DOHH2 (cell line): ENCODE measurements around the gene RFPL4A.
"Not testable (repeated sequence)": the region's sequence is repeated elsewhere in the genome, so short reads cannot be mapped to it uniquely, and the experiment has no call there.

Experiments
- H3F3A ChIP-seq: fragments of 200-600 bp; sonication (generic), shearing (Covaris generic); 2 replicates; pipeline ENCODE4 v1.6.0; 2016; ENCODE audit warnings: antibody characterized with exemption, mild to moderate bottlenecking; ENCODE audit not compliant: control insufficient read depth, insufficient read depth
- H3K27ac ChIP-seq: fragments of 200-600 bp; sonication (generic); 2 replicates; pipeline ENCODE4 v1.5.1; 2014; ENCODE audit warnings: low read depth, mild to moderate bottlenecking, low read length, moderate library complexity
- H3K27me3 ChIP-seq: fragments of 200-600 bp; sonication (generic); 2 replicates; pipeline ENCODE4 v1.6.1; 2014; ENCODE audit warnings: mild to moderate bottlenecking, low read length, mixed read lengths; ENCODE audit not compliant: control insufficient read depth
- H3K36me3 ChIP-seq: fragments of 200-600 bp; sonication (generic); 2 replicates; pipeline ENCODE4 v1.6.1; 2014; ENCODE audit warnings: mild to moderate bottlenecking, low read length, moderate library complexity, mixed read lengths; ENCODE audit not compliant: control insufficient read depth
- H3K4me1 ChIP-seq: fragments of 200-600 bp; sonication (generic); 2 replicates; pipeline ENCODE4 v1.6.1; 2014; ENCODE audit warnings: mild to moderate bottlenecking, low read length, mixed read lengths; ENCODE audit not compliant: control insufficient read depth
- H3K4me2 ChIP-seq: fragments of 200-600 bp; sonication (generic); 2 replicates; pipeline ENCODE4 v1.6.0; 2014; ENCODE audit warnings: mild to moderate bottlenecking, low read length, moderate library complexity
- H3K4me3 ChIP-seq: fragments of 200-600 bp; sonication (generic); 2 replicates; pipeline ENCODE4 v1.5.1; 2014; ENCODE audit warnings: mild to moderate bottlenecking, low read length, mixed read lengths
- H3K79me2 ChIP-seq: fragments of 200-600 bp; sonication (generic); 2 replicates; pipeline ENCODE4 v1.6.1; 2014; ENCODE audit warnings: mild to moderate bottlenecking, low read length, mixed read lengths; ENCODE audit not compliant: control insufficient read depth
- H3K9me2 ChIP-seq: fragments of 200-600 bp; sonication (generic); replicated peaks from 2 replicates; pipeline ENCODE4 v1.6.1; 2014; ENCODE audit warnings: mild to moderate bottlenecking, low read length, mixed read lengths; ENCODE audit not compliant: control insufficient read depth
- H3K9me3 ChIP-seq: fragments of 200-600 bp; sonication (generic); 2 replicates; pipeline ENCODE4 v1.6.1; 2014; ENCODE audit warnings: antibody characterized with exemption, low read length, mixed read lengths; ENCODE audit not compliant: control insufficient read depth, insufficient read depth
- H4K20me1 ChIP-seq: fragments of 200-600 bp; sonication (generic); 2 replicates; pipeline ENCODE4 v1.6.0; 2014; ENCODE audit warnings: low read depth, mild to moderate bottlenecking, antibody characterized with exemption, low read length, moderate library complexity; ENCODE audit not compliant: control insufficient read depth, insufficient read depth
- EZH2phosphoT487 ChIP-seq: fragments of 200-600 bp; sonication (generic); IDR thresholded peaks from 2 replicates; pipeline ENCODE4 v1.6.1; 2017; ENCODE audit warnings: borderline replicate concordance, mild to moderate bottlenecking, antibody characterized with exemption, low read length, moderate library complexity, mixed read lengths
- TF ChIP-seq, protein P1 (sequence below): fragments of 200-600 bp; sonication (generic); IDR thresholded peaks from one replicate; pipeline ENCODE4 v1.5.1; 2014; ENCODE audit warnings: antibody characterized with exemption, mild to moderate bottlenecking, low read depth, low read length; ENCODE audit not compliant: poor library complexity, severe bottlenecking

Gene RFPL4A

DNA sequence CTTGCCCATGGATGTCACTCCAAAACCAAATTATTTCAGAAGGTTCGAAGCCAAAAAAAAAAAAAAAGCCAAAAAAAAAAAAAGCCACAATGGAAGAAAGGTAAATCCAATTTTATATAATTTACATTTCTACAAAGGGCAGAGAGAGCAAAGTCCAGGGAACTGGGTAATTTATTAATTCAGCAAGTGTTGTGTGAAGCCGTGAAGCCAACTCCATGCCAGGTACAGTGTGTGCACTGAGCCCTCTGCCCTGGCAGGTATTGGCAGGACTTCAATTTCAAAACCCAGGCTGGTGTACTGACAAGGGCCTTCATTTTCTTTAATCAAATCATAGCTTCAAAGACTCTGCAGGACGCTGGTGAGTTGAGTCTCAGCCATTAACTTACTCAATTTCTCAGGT is 5.5 kb upstream of the RFPL4A start:
- Histone ChIP-seq H3K9me2 (no peaks in the 10 kb centered on the region), H3K36me3 (no peaks in the 10 kb centered on the region), H3K4me2 (no peak overlapping the region), H4K20me1 (no peaks in the 10 kb centered on the region), H3K27me3 (no peaks in the 10 kb centered on the region), H3F3A (no peaks in the 10 kb centered on the region), H3K4me3 (no peak overlapping the region), H3K79me2 (no peaks in the 10 kb centered on the region), H3K27ac (no peak overlapping the region), H3K9me3 (no peaks in the 10 kb centered on the region), H3K4me1 (no peaks in the 10 kb centered on the region)
- TF ChIP-seq, protein P1, sequence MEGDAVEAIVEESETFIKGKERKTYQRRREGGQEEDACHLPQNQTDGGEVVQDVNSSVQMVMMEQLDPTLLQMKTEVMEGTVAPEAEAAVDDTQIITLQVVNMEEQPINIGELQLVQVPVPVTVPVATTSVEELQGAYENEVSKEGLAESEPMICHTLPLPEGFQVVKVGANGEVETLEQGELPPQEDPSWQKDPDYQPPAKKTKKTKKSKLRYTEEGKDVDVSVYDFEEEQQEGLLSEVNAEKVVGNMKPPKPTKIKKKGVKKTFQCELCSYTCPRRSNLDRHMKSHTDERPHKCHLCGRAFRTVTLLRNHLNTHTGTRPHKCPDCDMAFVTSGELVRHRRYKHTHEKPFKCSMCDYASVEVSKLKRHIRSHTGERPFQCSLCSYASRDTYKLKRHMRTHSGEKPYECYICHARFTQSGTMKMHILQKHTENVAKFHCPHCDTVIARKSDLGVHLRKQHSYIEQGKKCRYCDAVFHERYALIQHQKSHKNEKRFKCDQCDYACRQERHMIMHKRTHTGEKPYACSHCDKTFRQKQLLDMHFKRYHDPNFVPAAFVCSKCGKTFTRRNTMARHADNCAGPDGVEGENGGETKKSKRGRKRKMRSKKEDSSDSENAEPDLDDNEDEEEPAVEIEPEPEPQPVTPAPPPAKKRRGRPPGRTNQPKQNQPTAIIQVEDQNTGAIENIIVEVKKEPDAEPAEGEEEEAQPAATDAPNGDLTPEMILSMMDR, result no peak
- no peak for TF ChIP-seq EZH2phosphoT487

DNA sequence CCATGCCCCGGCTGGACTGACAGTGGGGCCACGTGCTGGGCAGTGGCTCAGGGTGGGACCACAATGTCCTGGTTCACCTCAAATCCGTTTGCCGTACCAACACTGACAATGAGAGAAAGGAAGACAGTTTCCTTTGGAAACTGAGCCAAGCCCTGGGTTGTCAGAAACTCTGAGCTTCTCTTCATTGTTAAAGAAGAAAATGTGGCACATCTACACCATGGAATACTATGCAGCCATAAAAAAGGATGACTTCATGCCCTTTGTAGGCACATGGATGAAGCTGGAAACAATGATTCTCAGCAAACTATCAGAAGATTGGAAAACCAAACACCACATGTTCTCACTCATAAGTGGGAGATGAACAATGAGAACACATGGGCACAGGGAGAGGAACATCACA is 2.1 kb upstream of the RFPL4A start:
- H3K9me3 ChIP-seq, H3K79me2 ChIP-seq, H3K9me2 ChIP-seq, H3K27me3 ChIP-seq, H4K20me1 ChIP-seq, H3K4me2 ChIP-seq, H3F3A ChIP-seq, H3K27ac ChIP-seq, H3K4me3 ChIP-seq, H3K4me1 ChIP-seq, H3K36me3 ChIP-seq: not testable (repeated sequence)

DNA sequence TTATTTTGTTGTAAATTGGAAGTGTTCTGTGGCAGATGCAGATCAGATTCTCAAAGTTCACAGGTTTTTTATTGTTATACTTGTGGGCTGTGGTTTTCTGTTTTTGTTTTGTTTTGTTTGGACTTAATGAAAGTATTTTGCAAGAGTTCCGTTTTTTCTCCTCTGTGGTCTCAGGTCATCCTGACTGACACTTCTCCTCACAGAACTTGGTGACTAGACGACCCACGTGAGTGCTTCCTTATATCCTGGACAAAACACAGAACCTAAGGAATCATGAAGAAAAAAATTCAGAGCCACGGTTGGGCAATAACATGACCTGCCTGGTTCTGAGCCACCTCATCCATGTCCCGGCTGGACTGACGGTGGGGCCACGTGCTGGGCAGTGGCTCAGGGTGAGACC is 7.6 kb downstream of the RFPL4A start:
- H3K9me3 ChIP-seq, result no peaks in the 10 kb centered on the region
- H3K27me3 ChIP-seq, result no peaks in the 10 kb centered on the region
- no peaks in the 10 kb centered on the region for H4K20me1 ChIP-seq
- H3F3A ChIP-seq, result no peaks in the 10 kb centered on the region
- no peaks in the 10 kb centered on the region for H3K36me3 ChIP-seq
- no peaks in the 10 kb centered on the region for H3K4me1 ChIP-seq
- H3K4me2 ChIP-seq, result no peak overlapping the region
- TF ChIP-seq, protein P1, result no peak
- TF ChIP-seq EZH2phosphoT487, result no peak
- H3K9me2 ChIP-seq, result no peaks in the 10 kb centered on the region
- no peaks in the 10 kb centered on the region for H3K79me2 ChIP-seq
- no peak overlapping the region for H3K27ac ChIP-seq
- H3K4me3 ChIP-seq, result no peak overlapping the region

DNA sequence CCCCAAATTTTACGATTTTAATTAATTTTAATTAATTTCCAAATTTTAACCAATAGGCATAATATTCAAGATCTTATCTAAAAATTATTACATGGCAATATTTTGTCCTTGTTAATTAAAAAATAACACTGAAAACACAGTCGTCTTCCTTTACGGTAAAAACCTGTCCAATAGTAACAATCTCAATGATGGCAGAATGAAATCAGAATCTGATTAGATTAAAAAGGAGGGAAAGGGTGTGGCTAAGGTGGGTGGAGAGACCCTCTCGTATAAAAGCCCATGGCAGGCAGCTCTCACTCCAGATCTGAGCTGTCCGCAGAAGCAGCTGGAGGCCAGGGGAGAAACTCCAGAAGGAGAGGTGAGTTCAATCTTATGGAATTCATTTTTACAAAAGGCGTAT is 9.9 kb downstream of the RFPL4A start, which contains the start of gene RFPL4AL1:
TSS of gene RFPL4AL1 (plus strand) at position 301 of the 400 bp plus-strand sequence. CDS start 2,687 bp downstream, outside the sequence.
- not testable (repeated sequence) for H3K27me3 ChIP-seq

DNA sequence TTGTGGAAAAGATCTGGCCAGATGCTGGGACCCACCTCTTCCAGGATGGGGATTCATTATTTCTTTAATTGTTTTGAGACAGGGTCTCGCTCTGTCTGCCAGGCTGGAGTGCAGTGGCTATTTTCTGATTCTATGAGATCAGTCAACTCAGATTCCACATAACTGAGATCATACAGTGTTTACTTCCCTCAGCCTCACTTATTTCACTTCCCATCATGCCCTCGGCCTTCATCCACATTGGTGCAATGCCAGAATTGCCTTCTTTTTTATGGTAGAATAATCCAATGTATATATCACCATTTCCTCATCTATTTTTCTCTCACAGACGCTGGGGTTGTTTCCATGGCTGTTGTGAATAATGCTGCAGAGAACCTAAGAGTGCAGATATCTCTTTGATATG is 10.7 kb downstream of the RFPL4A start:
- not testable (repeated sequence) for H3K4me3 ChIP-seq, H3F3A ChIP-seq, H3K9me3 ChIP-seq, H3K27ac ChIP-seq, H4K20me1 ChIP-seq, H3K27me3 ChIP-seq, H3K36me3 ChIP-seq, H3K4me2 ChIP-seq, H3K9me2 ChIP-seq, H3K4me1 ChIP-seq, H3K79me2 ChIP-seq

More for the DNA sequence above, 9.9 kb downstream of the RFPL4A start, which contains the start of gene RFPL4AL1:
- not testable (repeated sequence) for H3K4me2 ChIP-seq, H3K4me3 ChIP-seq, H3K27ac ChIP-seq, H4K20me1 ChIP-seq, H3K4me1 ChIP-seq, H3K9me2 ChIP-seq, H3K36me3 ChIP-seq, H3K9me3 ChIP-seq, H3K79me2 ChIP-seq, H3F3A ChIP-seq
